ENCODE results near the gene PACS1. TPM values are rescaled to one million over a fixed set of nuclear protein-coding genes. Genes with fewer than 3 reads are reported as not detected.

PACS1 gene
- polyA plus RNA-seq, 1 experiment = 27.1 TPM

DNA sequence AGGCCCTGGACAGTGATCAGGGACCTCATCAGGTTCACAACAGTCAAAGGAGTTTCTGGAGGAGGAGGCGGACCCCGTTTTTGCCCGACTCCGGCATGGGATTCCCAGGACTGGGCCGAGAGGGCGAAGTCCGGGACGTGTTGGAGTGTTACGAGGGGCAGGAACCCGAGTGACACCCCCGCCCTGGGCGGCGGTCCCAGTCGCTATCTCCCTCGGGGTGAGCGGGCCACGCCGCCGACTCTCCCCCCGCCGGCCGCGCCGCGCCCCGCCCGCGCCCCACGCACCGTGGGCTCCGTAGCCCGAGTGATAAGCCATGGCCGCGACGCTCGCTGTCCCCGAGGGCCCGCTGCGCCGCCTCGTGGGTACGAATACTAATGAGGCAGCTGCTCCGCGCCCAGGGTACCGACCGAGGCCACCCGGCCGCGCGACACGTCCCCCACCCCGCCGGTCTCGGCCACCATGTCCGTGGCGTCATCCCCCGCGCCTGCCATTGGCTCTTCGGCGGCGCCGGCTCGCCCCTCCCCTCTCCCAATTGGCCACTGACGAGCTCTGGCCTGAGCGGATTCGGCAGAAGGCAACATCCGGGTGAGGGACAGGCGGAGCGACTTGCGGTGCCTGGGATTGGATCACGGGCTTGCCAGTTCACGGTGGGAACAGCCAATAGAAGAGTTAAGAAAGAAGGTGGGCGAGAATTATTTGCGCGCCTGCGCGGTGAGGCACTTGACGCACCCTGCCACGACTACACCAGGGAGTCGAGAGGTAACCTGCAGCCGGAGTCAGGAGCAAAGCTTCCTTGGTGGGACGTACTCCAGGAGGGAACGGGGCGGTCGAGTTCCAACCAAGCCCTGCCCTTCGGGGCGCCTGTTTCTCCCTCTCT is 218.8 kb downstream of the PACS1 start, which contains the start of gene YIF1A:
Gene YIF1A (minus strand): TSS at position 473 of the 877 bp plus-strand sequence. CDS start 158 bp downstream, at position 315.
- no peak for TF ChIP-seq CTCF (IDR thresholded peaks at IDR 0.05; ENCODE audit: low read depth, low read length)
- CTCF ChIA-PET = interaction anchor here (0.6 to 2.1 kb wide), 9 partner anchors 23 to 120 kb away, joined by 3 to 8 read pairs (median 4); partner anchors contain the start of gene RIN1
- peak; percentile 99 for DNase-seq (ENCODE audit: low read depth, low spot score)
- Histone ChIP-seq H3K9me3 (ENCODE audit: control insufficient read depth, insufficient read depth, low read length) (no peaks in the 10 kb centered on the region), H3K27ac (ENCODE audit: low read depth, low read length) (peak within 1 kb of the TSS; percentile 100), H3K4me3 (ENCODE audit: low read depth, low read length) (peak within 1 kb of the TSS; percentile 84), H3K27me3 (ENCODE audit: control insufficient read depth, insufficient read depth, low read length) (peaks cover 19% of the 10 kb centered on the region)
- POLR2A ChIA-PET = interaction anchor here (0.6 to 2.6 kb wide), 24 partner anchors 9 to 1317 kb away, joined by 3 to 25 read pairs (median 3); partner anchors contain the start of genes BRMS1, CD248, MAJIN and MRPL11

GRCh38 chr11:66289548-66290329 is 219.7 kb downstream of the PACS1 start:
- POLR2A ChIA-PET = interaction anchor here (0.6 to 2.6 kb wide), 23 partner anchors 8 to 1318 kb away, joined by 3 to 25 read pairs (median 3); partner anchors contain the start of genes BRMS1, CD248, MAJIN and MRPL11
- peaks cover 19% of the 10 kb centered on the region for H3K27me3 ChIP-seq (ENCODE audit: control insufficient read depth, insufficient read depth, low read length)
- peak overlapping the region; percentile 100 for H3K27ac ChIP-seq (ENCODE audit: low read depth, low read length)
- peak overlapping the region; percentile 75 for H3K4me3 ChIP-seq (ENCODE audit: low read depth, low read length)
- peak; percentile 72 for DNase-seq (ENCODE audit: low read depth, low spot score)
- H3K9me3 ChIP-seq (ENCODE audit: control insufficient read depth, insufficient read depth, low read length) = no peaks in the 10 kb centered on the region; the same call in 1 of the 2 replicates
- TF ChIP-seq CTCF (IDR thresholded peaks at IDR 0.05; ENCODE audit: low read depth, low read length) = no peak
- CTCF ChIA-PET = interaction anchor here (0.6 to 2.1 kb wide), 10 partner anchors 22 to 119 kb away, joined by 3 to 8 read pairs (median 4); partner anchors contain the start of gene RIN1

GRCh38 chr11:66290330-66290621 is 220.2 kb downstream of the PACS1 start:
- TF ChIP-seq CTCF (IDR thresholded peaks at IDR 0.05; ENCODE audit: low read depth, low read length) = no peak
- DNase-seq (ENCODE audit: low read depth, low spot score) = no peak
- peak overlapping the region; percentile 75; the same call in 1 of the 2 replicates for H3K4me3 ChIP-seq (ENCODE audit: low read depth, low read length)
- CTCF ChIA-PET = interaction anchor here (1.3 kb wide), 1 partner anchor 99 kb away, joined by 5 read pairs; no protein-coding TSS in a partner anchor
- H3K9me3 ChIP-seq (ENCODE audit: control insufficient read depth, insufficient read depth, low read length) = no peaks in the 10 kb centered on the region; the same call in 1 of the 2 replicates
- POLR2A ChIA-PET = interaction anchor here (2.6 kb wide), 1 partner anchor 27 kb away, joined by 25 read pairs; the partner anchor contains the start of gene CD248
- H3K27ac ChIP-seq (ENCODE audit: low read depth, low read length) = no peak overlapping the region
- peaks cover 19% of the 10 kb centered on the region for H3K27me3 ChIP-seq (ENCODE audit: control insufficient read depth, insufficient read depth, low read length)

- Histone ChIP-seq H3K27me3 (ENCODE audit: control insufficient read depth, insufficient read depth, low read length) (peaks cover 19% of the 10 kb centered on the region), H3K27ac (ENCODE audit: low read depth, low read length) (no peak overlapping the region), H3K9me3 (ENCODE audit: control insufficient read depth, insufficient read depth, low read length) (no peaks in the 10 kb centered on the region; the same call in 1 of the 2 replicates), H3K4me3 (ENCODE audit: low read depth, low read length) (no peak overlapping the region)
- ChIA-PET CTCF (interaction anchor here (1.3 to 1.4 kb wide), 2 partner anchors 9 to 98 kb away, joined by 5 to 6 read pairs; no protein-coding TSS in a partner anchor), POLR2A (interaction anchor here (0.9 kb wide), 1 partner anchor 9 kb away, joined by 3 read pairs; no protein-coding TSS in a partner anchor)
- DNase-seq (ENCODE audit: low read depth, low spot score) = no peak
- no peak for TF ChIP-seq CTCF (IDR thresholded peaks at IDR 0.05; ENCODE audit: low read depth, low read length)
Observed at GRCh38 chr11:66291303-66291705, 221.2 kb downstream of the PACS1 start.

All from AG04450 (cell line).